HEK293T (cell line): ENCODE results near the gene STN1.

Experiments
- ARNT ChIP-seq: fragments of 450-650 bp; IDR thresholded peaks from 2 replicates; pipeline ENCODE4 v1.6.1; 2017; ENCODE audit warnings: mild to moderate bottlenecking
- BHLHE40 ChIP-seq: fragments of 450-650 bp; IDR thresholded peaks from 2 replicates; pipeline ENCODE4 v1.6.1; 2016; ENCODE audit warnings: mild to moderate bottlenecking, moderate library complexity, borderline replicate concordance
- CTBP1 ChIP-seq: fragments of 450-650 bp; IDR thresholded peaks from 2 replicates; pipeline ENCODE4 v1.6.1; 2016; ENCODE audit warnings: borderline replicate concordance
- ELF4 ChIP-seq: fragments of 450-650 bp; IDR thresholded peaks from 2 replicates; pipeline ENCODE4 v1.6.1; 2017; ENCODE audit warnings: antibody characterized with exemption
- FOXA1 ChIP-seq: fragments of 450-650 bp; IDR thresholded peaks from 2 replicates; pipeline ENCODE4 v1.6.1; 2016; ENCODE audit warnings: mild to moderate bottlenecking
- FOXK2 ChIP-seq: fragments of 450-650 bp; IDR thresholded peaks from 2 replicates; pipeline ENCODE4 v1.6.1; 2016; ENCODE audit warnings: mild to moderate bottlenecking
- FOXM1 ChIP-seq: fragments of 450-650 bp; IDR thresholded peaks from 2 replicates; pipeline ENCODE4 v1.6.1; 2017; ENCODE audit warnings: mild to moderate bottlenecking, borderline replicate concordance
- HDGF ChIP-seq: fragments of 450-650 bp; IDR thresholded peaks from 2 replicates; pipeline ENCODE4 v1.6.1; 2017; ENCODE audit warnings: antibody characterized with exemption, borderline replicate concordance
- L3MBTL2 ChIP-seq: fragments of 450-650 bp; conservative IDR thresholded peaks from 2 replicates; pipeline ENCODE4 v1.6.1; 2016; ENCODE audit warnings: mild to moderate bottlenecking
- NFRKB ChIP-seq: fragments of 450-650 bp; IDR thresholded peaks from 2 replicates; pipeline ENCODE4 v1.6.1; 2016; ENCODE audit warnings: mild to moderate bottlenecking, moderate library complexity
- SP1 ChIP-seq: fragments of 450-650 bp; IDR thresholded peaks from 2 replicates; pipeline ENCODE4 v1.6.1; 2017
- SUZ12 ChIP-seq: fragments of 450-650 bp; IDR thresholded peaks from 2 replicates; pipeline ENCODE4 v1.6.1; 2016; ENCODE audit warnings: mild to moderate bottlenecking
- TARDBP ChIP-seq: fragments of 450-650 bp; IDR thresholded peaks from 2 replicates; pipeline ENCODE4 v1.6.1; 2016
- TF ChIP-seq, protein P1 (sequence below): fragments of 450-650 bp; IDR thresholded peaks from 2 replicates; pipeline ENCODE4 v1.6.1; 2016

DNA sequence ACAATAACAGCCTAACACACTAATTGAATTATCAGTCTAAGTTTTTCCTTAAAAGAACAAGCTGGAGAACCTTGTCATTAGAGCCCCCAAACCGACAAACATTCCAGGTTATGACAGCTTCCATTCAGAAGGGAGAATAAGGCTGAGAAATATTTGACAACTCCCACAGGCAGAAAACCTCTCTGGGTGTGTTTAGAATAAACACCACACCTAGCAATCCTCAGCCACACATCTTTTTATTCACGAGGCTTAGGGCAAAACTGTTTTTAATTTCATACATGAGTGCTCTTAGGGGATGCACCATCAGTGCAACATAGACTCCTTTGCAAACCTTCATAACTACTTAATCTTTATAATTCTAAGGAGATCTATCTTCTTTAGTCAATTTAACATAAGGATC lies 24.2 kb downstream of the STN1 start:
- TF ChIP-seq CTBP1 (no peak), HDGF (no peak), ARNT (no peak), L3MBTL2 (no peak), ELF4 (no peak), SP1 (no peak), FOXA1 (no peak), SUZ12 (no peak), FOXM1 (no peak), BHLHE40 (no peak), FOXK2 (no peak), NFRKB (no peak), TARDBP (no peak)
- TF ChIP-seq, protein P1, sequence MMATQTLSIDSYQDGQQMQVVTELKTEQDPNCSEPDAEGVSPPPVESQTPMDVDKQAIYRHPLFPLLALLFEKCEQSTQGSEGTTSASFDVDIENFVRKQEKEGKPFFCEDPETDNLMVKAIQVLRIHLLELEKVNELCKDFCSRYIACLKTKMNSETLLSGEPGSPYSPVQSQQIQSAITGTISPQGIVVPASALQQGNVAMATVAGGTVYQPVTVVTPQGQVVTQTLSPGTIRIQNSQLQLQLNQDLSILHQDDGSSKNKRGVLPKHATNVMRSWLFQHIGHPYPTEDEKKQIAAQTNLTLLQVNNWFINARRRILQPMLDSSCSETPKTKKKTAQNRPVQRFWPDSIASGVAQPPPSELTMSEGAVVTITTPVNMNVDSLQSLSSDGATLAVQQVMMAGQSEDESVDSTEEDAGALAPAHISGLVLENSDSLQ: no peak
